Left lobe of liver (tissue), 2 donors: ENCODE measurements around the gene CRTC1. TPM values are rescaled to one million over a fixed set of nuclear protein-coding genes. Genes with fewer than 3 reads are reported as not detected.

ENCODE experiments used
- ATAC-seq: fragments of 200-7000 bp; cut with Tn5 transposase; one replicate; pipeline ENCODE4 v1.9.1; 2020; ENCODE audit warnings: mild to moderate bottlenecking, moderate library complexity
- DNase-seq: peaks from one replicate; pipeline ENCODE4 v3.0.0-alpha.2; 2020; ENCODE audit warnings: low spot score
- total RNA-seq: library from RNA; stranded (reverse); gene quantifications from one replicate; pipeline ENCODE4 v1.2.1, GENCODE V29; 2021
- donor health status: DM: no; HTN: no; CAD: no; lungs with moderate emphysema.
- donor health status: DM: no; HTN: yes; CAD: no.

Gene CRTC1
- total RNA-seq, 1 donor from 2014 or later = 6.2 TPM

DNA sequence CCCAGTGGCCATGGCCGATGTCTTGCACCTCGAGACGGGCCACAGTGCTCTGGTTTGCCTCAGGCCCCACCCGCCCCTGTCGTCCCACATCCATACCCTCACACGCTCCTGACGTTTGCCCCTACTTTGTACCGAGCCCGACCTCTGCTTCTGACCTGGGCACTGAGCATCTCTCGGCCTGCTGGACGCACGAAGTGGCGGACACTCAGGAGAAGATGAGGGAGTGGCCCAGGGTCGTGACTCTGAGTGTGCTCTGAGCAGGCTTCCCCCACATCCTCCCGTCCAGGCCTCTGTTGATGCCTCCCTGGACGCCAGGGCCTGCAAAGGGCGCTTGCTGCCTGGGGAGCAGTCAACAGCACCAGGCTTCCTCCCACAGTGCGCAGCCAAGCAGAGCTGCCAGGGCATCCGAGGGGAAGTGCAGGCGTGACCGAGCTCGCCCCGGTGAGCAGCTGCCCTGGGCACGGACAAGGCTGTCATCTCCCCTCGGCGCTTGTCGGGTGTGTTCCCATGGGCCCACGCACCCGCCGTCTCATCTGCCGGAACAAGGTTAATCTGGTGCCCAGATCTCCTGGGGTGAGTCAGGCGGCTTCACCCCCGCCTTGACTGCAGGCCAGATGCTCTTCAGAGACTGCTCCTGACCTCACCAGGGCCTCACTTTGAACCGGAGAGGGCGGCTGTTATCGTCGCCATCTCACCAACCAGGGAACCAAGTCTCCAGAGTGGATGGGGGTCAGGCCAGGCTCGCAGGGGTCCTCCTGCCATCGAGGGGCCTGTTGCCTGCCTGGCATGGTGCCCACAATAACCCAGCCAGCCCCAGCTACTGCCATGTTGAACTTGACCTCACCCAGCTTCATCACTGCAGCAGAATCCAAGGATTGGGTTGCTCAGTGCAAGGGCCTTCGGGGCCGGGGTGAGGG, 80.5 kb downstream of the CRTC1 start:
- no peak for DNase-seq

DNA sequence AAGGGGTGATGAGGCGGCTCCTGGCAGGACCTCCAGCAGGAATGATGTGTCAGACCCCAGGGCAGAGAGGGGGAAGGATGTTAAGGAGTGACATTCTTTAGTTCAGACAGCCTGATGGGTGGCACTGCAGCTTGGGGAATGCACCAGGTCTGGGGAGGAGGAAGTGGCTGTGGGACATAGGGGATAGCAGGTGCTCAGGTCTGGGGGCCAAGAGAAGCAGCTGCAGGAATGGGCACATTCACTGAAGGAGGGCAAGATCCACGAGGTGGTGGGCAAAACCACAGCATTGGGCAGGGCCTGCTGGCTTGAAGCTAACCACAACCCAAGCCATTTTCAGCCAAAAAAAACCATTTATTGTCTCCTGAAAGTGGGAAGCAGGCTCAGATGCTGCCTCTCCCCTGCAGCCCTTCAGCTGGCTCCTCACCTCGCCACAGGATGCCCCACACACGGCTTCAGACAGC, 81.1 kb downstream of the CRTC1 start:
- DNase-seq (no peak), ATAC-seq (no peak)

More for the DNA sequence above, 80.5 kb downstream of the CRTC1 start:
- ATAC-seq = no peak

DNA sequence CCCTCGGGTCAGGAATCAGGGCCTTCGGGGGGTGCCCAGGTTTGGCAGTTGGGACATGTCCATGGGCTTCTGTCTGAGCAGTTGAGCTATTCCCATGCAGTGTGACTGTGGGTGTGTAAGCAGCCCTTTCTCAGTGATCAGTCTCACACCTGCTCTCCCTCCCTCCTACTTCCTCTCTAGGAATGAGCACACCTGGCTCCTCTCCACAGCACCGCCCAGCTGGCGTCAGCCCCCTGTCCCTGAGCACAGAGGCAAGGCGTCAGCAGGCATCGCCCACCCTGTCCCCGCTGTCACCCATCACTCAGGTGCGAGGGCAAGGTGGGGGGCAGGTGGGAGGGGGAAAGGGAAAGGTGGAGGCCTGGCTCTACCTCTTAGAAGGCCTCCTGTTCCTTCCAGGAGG, 81.7 kb downstream of the CRTC1 start:
- ATAC-seq = no peak
- no peak for DNase-seq

DNA sequence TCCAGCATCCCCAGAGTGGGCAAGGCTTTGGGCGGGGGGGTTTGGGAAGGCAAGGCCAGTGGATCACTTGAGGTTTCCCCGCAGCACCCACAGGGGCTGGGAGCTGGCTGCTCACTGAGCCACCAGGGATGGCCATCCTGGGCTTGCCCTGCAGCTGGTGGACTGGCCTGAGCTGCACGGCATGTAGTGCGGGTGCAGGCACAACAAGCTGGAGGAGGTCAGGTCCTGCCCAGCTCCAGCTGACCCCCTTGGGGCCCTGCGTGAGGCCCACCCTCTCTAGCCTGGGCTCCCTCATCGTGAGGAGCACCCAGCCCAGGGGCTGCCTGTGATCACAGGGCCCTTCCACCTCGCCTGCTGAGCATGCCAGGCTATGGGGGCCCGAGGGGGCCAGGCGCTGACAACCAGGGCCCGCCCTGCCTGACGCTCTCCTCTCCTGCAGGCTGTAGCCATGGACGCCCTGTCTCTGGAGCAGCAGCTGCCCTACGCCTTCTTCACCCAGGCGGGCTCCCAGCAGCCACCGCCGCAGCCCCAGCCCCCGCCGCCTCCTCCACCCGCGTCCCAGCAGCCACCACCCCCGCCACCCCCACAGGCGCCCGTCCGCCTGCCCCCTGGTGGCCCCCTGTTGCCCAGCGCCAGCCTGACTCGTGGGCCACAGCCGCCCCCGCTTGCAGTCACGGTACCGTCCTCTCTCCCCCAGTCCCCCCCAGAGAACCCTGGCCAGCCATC, 84.7 kb downstream of the CRTC1 start:
- ATAC-seq = no peak
- no peak for DNase-seq

DNA sequence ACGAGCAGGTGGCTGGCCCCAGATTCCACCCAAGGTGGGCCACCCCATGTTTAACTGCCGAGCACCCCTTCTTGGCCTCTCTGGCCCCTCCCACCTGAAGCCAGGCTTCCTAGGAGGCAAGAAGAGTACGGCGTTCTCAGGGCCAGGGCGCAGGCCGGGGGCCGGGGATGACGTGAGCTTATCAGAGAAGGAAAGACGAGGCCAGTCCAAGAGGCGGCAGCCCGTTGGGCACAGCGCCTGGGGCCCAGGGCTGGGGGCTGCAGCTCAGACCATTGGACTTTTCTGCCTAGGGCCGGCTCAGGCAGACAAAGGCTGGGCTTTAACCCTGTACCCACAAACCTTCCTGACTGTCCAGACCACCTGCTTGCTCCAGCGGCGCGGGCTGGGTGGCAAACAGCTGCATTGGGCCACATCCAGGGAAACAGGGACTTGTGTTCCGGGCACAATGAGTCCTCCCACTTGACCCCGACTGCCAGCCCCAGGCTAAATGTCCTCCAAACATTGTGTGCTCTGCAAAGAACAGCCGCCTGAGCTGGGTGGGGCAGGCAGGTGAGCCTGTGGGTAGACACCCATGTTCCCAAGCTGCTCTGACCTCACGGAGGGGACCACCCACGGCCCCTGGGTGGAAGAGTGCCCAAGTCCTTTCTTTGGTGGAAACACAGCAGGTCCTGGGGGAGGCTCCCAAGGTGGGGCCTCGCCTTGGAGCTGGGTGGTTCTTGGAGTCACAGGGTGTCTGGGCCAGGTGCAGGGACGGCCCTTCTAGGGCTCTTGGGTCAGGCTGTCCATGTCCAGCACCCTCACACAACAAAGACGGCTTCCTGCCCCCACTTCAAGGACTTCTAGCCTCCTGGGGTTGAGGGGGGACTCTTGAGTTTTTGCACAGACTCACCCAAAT, 85.8 kb downstream of the CRTC1 start:
- no peak for DNase-seq
- no peak for ATAC-seq

DNA sequence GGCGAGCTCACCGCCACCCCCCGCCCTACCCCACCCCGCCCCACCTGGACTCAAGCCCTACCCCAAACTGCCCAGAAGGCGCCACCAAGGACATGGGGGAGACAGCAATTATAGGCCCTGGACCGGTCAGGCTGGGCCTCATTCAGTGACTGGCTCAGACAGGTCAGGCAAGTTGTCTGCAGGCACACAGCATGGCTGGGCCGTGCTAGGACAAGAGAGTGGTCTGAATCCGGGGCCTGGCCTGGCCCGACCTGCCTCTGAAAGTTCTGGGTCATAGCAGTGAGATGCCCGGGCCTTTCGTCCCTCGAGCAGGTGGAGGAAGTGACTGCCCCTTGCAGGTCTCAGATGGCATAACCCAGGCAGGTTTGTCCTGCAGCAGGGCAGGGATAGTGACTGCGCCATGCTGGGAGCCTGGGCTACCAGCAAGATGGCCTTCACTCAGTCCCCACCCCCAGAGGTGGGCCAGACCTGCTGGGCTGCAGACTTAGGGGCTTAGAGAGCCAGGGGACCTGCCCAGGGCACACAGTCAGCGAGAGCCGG, 86.6 kb downstream of the CRTC1 start:
- DNase-seq (no peak), ATAC-seq (no peak)

DNA sequence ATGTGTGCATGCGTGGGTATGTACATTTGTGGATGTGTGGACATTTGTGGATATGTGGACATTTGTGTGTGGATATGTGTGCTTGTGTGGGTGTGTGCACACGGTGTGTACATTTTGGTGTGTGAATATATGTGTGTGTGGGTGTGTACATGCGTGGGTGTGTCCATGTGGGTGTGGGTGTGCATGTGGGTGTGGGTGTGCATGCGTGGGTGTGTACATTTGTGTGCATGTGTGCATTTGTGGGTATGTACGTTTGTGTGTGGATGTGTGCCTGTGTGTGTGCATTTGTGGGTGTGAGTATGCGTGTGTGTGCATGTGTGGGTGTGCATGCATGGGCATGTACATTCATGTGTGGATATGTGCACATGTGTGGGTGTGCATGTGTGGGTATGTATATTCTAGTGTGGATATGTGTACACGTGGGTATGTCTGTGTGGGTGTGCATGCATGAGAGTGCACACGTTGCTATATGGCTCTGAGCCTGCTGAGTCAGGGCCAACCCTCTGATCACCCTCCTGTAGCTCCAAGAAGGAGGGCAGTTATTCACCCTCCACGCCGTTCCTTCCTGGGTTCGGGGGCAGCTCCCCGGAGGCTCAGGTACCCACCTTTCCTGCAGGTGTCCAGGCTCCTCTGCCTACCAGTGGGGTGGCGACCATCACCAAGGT, 87.3 kb downstream of the CRTC1 start:
- no peak for ATAC-seq
- no peak for DNase-seq

DNA sequence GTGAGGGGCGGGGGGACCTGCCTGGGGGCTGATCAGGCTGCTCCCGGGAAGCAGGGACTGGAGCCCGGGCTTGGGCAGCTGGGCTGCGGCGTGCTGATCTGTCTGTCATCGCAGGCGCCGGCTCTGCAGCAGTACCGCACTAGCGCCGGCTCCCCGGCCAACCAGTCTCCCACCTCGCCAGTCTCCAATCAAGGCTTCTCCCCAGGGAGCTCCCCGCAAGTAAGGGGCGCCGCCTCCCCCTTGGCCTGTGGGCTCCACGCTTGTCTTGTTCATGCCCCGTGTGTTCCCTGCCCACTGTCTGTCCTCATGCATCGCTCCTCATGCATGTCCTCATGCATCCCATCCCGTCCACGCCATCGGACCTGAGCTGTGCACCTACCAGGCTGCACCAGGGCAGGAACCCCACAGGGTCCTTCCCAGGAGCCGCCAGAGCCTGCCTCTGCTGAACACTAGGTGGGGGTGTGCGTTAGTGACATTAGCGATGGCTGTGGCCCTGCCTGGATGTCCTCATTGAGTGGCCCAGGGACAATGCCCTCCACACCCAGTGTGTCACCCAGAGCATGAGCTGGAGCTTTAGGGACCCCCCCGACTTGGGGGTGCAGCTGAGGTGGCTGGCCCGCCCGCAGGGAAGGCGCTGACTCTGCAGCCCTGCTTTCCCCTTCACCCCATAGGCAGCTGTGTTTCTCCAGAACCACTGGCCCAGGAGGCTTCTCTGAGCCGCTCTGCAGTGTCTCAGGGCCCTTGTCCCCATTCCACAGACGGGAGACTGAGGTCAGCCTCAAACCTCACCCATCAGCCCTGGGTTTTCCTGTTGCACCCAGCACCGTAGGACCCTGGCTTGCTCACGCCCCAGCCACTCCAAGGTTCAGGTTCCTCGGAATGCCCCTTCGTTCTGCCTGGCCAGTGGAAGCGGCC, 88.1 kb downstream of the CRTC1 start:
- ATAC-seq (peak; percentile 14), DNase-seq (no peak)

DNA sequence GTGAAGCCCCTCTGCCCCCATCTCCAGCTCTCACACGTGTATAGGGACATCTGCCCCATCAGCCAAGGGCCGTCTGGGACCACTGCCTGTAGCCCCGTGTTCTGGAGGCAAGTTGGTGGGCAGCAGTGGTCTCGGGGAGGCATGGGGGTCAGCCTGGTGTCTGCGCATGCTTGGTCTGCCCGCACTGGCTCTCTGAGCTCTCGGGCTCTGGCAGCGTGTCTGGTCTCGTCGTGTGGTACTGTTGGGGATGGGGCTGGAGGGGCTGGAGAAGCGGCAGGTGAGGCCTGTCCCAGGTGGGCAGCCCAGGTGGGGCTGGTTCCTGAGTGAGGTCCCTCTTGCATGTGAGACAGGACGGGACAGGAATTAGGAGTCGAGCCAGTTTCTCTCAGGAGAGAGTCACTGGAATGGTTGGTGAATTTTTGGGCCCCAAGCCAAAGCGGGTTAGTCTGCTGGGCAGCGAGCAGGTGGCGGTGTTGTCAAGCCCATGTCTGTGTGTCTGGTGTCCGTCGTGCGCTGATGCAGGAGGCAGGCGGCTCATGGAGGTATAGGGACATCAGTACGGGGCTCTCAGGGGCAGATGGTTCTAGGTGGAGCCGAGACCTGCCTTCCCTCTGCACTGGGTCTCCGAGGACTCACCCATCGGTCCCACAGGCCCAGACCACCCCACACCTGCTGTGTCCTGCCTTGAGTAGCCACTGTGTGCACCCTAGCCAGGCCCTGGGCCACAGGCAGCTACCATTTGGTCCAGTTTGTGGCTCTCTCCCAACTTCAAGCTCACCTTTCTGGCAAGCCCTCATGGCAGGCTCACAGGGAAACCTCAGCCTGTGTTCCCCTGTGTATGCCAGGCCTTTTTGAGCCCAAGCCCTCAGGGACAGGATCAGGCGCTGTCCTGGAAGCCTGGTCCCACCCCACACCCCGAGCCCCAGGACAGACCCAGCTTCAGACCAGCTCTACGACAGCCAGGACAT, 89.4 kb downstream of the CRTC1 start:
- DNase-seq = no peak
- no peak for ATAC-seq

DNA sequence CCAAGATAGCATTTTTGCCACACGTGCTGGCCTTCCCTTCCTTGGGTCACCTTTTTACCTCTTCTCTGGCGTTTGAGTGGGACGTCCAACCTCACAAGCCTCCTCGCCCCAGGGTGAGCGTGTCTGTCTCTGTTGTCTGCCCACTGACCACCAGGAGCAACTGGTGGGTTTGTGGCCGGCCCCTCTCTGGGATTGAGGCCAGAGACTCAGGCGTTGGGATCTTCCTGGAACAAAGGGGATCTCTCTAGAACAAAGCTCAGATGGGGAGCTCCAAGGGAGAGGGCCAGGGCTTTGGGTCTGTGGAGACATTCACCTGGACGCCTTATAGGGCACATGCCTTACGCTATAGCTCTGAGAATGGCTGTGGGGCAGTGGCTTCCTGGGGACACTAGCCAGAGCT, 90.2 kb downstream of the CRTC1 start:
- ATAC-seq (no peak), DNase-seq (no peak)

DNA sequence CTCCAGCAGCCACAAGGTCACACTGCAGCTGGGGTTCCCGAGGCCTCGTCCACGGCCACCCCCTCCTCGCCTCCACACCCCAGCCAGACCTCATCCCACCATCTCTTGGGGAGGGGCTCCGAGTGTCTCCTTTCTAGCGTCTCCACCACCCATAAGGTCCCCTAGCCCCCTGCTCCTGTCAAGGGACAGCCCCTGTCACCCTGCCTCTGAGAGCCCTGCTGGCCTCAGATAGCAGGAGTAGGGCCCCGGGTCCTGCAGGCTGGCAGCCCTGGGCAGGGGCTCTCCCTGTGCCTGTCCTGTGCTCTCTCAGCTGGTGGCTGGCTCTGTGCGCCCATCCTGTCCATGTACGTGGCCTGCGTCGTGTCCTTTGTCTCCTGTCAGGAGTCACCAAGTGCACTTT, 90.6 kb downstream of the CRTC1 start:
- DNase-seq (no peak), ATAC-seq (no peak)

DNA sequence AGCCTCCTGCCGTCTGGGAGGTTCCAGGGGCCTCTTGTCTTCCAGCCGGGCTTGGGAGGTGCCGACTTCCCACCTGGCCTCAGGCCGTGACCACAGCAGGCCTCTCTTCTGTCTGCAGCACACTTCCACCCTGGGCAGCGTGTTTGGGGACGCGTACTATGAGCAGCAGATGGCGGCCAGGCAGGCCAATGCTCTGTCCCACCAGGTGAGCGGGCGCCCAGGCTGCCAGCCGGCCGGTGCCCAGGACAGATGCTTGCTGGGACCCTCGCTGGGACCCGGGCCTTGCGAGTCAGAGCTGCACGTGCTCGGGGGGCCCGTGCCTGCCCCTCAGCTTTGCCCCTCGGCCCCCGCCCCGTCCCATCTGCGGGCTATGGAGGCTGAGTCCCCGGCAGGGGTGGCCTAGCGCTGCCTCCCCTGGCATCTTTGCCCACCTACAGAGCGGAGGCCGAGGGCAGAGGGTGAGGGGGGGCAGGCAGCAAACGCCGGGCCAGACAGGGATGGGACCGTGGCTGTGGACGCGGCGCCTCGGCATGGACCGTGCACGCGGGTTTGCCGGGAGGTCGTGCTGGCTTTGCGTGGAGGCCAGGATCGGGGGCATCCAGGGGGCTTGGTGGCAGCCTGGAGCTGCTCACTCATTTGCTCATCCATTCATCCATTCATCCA, 91.4 kb downstream of the CRTC1 start:
- ATAC-seq (no peak), DNase-seq (no peak)

DNA sequence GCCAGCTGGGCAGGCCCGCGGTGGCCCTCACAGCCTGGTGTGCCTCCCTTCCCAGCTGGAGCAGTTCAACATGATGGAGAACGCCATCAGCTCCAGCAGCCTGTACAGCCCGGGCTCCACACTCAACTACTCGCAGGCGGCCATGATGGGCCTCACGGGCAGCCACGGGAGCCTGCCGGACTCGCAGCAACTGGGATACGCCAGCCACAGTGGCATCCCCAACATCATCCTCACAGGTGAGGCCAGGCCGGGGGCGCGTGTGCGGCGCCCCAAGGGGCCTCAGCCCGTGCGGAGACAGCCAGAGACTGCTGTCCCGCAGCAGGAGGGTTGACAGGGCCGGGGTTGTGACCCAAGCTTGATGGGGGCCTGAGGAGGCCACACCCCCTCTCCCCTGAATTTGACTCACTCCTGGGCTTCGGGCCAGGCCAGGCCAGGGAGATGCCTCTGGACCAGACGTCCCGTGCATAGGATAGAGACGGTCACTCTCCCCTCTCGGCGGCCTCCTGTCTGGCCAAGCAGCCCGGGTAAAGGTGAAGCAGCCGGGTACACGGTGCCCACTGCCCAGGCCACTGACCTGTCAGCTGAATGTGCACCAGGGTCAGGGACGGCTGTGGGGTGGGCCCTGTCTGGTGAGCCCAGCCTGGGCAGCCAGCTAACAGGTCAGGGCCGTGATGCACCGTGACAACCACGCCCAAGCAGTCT, 92.3 kb downstream of the CRTC1 start:
- no peak for ATAC-seq
- no peak for DNase-seq

DNA sequence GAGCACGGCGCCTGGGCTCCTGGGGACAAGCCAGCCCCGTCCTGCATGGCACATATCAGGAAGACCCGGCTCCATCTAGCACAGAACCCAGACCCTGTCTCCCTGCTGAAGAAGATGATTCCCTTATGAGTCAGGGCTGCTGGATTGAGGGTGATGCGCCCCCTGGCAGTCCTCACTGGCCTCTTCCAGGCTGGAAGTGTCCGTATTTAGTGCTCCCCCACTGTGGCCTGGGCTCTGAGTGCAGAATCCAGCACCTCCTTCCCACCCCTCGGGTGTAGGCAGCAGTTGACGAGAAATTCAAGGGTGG, 92.8 kb downstream of the CRTC1 start:
- no peak for ATAC-seq
- no peak for DNase-seq

DNA sequence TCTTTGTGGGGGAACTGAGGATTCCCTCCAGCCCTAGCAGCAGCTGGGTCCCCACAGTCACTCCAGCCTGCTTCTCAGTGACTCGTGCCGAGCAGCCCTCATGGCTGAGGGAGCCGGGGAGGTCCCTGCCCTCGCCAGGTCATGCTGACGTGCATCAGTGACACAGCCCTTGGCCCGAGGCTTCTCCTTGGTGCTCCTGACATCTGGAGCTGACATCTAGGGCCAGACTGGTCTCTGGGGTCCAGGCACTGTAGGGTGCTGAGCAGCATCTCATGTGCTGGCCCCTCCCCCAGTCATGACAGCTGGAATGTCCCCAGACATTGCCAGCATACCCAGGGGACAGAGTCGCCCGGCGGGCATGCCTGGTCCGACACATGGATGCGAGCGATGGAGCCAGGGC, 93.3 kb downstream of the CRTC1 start:
- DNase-seq = no peak
- ATAC-seq = peak; percentile 6

DNA sequence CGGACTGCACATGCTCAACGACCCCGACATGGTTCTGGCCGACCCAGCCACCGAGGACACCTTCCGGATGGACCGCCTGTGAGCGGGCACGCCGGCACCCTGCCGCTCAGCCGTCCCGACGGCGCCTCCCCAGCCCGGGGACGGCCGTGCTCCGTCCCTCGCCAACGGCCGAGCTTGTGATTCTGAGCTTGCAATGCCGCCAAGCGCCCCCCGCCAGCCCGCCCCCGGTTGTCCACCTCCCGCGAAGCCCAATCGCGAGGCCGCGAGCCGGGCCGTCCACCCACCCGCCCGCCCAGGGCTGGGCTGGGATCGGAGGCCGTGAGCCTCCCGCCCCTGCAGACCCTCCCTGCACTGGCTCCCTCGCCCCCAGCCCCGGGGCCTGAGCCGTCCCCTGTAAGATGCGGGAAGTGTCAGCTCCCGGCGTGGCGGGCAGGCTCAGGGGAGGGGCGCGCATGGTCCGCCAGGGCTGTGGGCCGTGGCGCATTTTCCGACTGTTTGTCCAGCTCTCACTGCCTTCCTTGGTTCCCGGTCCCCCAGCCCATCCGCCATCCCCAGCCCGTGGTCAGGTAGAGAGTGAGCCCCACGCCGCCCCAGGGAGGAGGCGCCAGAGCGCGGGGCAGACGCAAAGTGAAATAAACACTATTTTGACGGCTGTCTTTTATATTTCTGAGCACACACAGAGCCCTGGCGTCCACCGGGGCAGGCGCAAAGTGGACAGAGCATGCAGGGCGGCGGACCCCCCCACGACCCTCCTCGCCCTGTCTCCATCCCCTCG, 94.0 kb downstream of the CRTC1 start:
- DNase-seq = no peak

More for the DNA sequence above, 94.0 kb downstream of the CRTC1 start:
- no peak for ATAC-seq
